NCI-H187 (cell line): Measurements from ENCODE around the gene MRPL12.

Experiments used
- DNase-seq, 2 experiments: peaks; one replicate each; lab custom pipeline; 2025; lab: John Stamatoyannopoulos, UW

The MRPL12 gene

DNA sequence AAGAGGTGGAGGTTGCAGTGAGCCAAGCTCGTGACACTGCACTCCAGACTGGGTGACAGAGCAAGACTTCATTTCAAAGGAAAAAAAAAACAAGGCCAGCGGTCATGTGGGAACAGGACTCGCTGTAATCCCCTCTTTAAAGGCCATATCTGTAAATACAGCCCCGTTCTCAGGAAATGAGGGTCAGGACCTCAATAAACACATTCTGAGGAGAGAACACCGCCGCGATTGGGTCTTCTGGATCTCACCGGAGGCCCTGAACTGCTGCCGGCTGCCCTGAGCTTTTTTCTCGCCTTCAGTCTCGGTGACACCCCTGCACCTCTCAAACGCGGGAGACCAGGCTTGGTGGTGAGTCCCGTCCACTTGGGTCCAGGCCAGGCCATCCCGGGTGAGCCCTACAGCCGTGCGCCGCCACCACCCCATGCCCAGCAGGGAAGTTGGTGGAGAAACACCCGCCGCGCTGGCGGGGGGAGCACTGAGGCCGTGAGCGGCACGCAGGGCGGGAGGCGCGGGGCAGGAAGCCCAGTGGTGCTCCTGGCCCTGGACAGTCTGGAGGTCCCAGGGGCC lies 37.3 kb downstream of the MRPL12 start:
- no peak for DNase-seq

DNA sequence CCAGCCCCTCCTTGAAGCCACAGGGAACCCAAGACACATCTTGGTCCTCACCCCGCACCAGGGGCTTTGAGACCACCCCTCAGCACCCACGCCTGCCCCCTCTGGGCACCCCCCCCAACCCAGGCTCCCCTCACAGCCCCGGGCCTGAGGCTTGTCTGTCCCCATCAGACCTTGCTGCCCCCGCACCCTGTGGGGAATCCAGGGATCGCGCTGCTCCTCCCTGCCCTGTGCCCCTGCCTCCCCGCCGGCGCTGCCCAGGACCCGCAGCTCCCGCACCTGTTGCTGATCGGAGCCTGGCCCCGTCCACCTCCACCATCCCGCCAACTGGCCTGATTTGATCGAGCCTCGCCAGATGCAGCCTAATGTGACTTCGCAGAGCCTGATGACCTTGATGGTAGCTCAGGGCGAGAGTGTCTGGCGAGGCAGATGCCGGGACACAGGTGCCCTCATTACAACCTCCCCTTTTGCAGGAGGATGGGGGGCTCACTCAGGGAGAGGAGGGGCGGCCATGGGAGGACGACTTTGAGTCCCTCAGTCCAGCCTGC lies 38.0 kb downstream of the MRPL12 start:
- DNase-seq: no peak

DNA sequence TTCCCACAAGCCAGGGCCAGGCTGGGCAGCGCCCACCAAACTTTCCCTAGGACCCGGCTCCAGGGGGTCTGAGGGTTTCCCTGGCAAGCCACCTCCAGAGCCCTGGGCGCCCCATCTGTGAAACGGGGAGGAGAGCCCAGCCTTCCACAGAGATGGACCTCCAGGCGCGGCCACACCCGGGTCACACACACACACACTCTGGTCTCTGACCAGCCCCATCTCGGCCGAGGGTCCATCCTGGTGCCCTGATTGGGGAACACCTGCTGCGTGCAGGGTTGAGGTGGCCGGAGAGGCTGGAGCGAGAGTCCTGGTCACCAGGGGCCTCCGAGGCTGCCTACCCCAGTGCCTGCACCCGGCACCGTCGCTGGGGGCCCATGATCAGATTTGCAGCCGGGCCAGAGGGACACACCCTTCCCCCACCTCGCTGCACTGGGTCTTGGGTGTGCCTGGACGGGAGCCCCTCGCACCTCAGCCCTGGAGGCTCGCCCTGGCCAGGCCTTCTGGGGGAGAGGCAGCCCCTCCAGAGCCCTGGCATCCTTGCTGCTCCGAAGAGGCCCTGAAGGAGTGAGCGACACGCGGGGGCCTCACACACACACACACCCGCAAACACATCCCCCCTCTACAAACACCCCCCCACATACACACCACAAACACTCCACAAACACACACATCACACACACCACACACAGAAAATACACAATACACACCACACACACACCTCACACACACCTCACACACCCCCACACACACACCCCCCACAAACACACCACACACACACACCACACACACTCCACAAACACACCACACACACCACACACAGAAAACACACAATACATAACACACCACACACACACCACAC lies 38.7 kb downstream of the MRPL12 start:
- no peak for DNase-seq
